Loucy (cell line): ENCODE results near the gene ABCA1.

Experiments used
- H2AFZ ChIP-seq: fragments of 200-600 bp; sonication (generic); 2 replicates; pipeline ENCODE4 v1.6.0; 2016; ENCODE audit warnings: antibody characterized with exemption, mild to moderate bottlenecking, low read length, moderate library complexity
- H3F3A ChIP-seq: fragments of 200-600 bp; 2 replicates; pipeline ENCODE4 v1.6.0; 2016; ENCODE audit warnings: antibody characterized with exemption, low read depth, mild to moderate bottlenecking
- H3K27me3 ChIP-seq: fragments of 200-600 bp; sonication (generic); 2 replicates; pipeline ENCODE4 v1.6.1; 2014; ENCODE audit warnings: low read length, mild to moderate bottlenecking; ENCODE audit not compliant: insufficient read depth, poor library complexity, severe bottlenecking
- H3K36me3 ChIP-seq: fragments of 200-600 bp; sonication (generic); 2 replicates; pipeline ENCODE4 v1.6.1; 2016; ENCODE audit warnings: low read length; ENCODE audit not compliant: insufficient read depth
- H3K4me1 ChIP-seq: fragments of 200-600 bp; sonication (generic); 2 replicates; pipeline ENCODE4 v1.5.1; 2014; ENCODE audit warnings: low read length, mild to moderate bottlenecking; ENCODE audit not compliant: insufficient read depth, poor library complexity, severe bottlenecking
- H3K4me2 ChIP-seq: fragments of 200-600 bp; sonication (generic); 2 replicates; pipeline ENCODE4 v1.6.0; 2014; ENCODE audit warnings: antibody characterized with exemption, low read length, low read depth, mild to moderate bottlenecking; ENCODE audit not compliant: poor library complexity, severe bottlenecking
- H3K4me3 ChIP-seq: fragments of 200-600 bp; sonication (generic); 2 replicates; pipeline ENCODE4 v1.5.1; 2014; ENCODE audit warnings: low read length, mild to moderate bottlenecking, mixed read lengths; ENCODE audit not compliant: poor library complexity, severe bottlenecking
- H3K79me2 ChIP-seq: fragments of 200-600 bp; sonication (generic); 2 replicates; pipeline ENCODE4 v1.6.1; 2014; ENCODE audit warnings: low read length; ENCODE audit not compliant: insufficient read depth
- H3K9ac ChIP-seq: fragments of 200-600 bp; sonication (generic); 2 replicates; pipeline ENCODE4 v1.6.0; 2014; ENCODE audit warnings: mild to moderate bottlenecking, low read depth, low read length, moderate library complexity; ENCODE audit not compliant: poor library complexity, severe bottlenecking
- H3K9me2 ChIP-seq: fragments of 200-600 bp; sonication (generic); replicated peaks from 2 replicates; pipeline ENCODE4 v1.6.1; 2016; ENCODE audit warnings: low read depth, low read length, mixed read lengths
- H3K9me3 ChIP-seq: fragments of 200-600 bp; sonication (generic); 2 replicates; pipeline ENCODE4 v1.6.1; 2014; ENCODE audit warnings: mild to moderate bottlenecking, antibody characterized with exemption, low read length, low read depth; ENCODE audit not compliant: insufficient read depth
- H4K20me1 ChIP-seq: fragments of 200-600 bp; sonication (generic); 2 replicates; pipeline ENCODE4 v1.6.0; 2014; ENCODE audit warnings: antibody characterized with exemption, low read length, mild to moderate bottlenecking; ENCODE audit not compliant: insufficient read depth, poor library complexity, severe bottlenecking
- EZH2phosphoT487 ChIP-seq: fragments of 200-600 bp; IDR thresholded peaks from 2 replicates; pipeline ENCODE4 v1.6.1; 2018; ENCODE audit warnings: antibody characterized with exemption, mild to moderate bottlenecking, moderate library complexity, borderline replicate concordance
- TF ChIP-seq, protein P1 (sequence below): fragments of 200-600 bp; sonication (generic); conservative IDR thresholded peaks from 2 replicates; pipeline ENCODE4 v1.5.1; 2014; ENCODE audit warnings: mild to moderate bottlenecking, antibody characterized with exemption, low read length

Gene ABCA1

DNA sequence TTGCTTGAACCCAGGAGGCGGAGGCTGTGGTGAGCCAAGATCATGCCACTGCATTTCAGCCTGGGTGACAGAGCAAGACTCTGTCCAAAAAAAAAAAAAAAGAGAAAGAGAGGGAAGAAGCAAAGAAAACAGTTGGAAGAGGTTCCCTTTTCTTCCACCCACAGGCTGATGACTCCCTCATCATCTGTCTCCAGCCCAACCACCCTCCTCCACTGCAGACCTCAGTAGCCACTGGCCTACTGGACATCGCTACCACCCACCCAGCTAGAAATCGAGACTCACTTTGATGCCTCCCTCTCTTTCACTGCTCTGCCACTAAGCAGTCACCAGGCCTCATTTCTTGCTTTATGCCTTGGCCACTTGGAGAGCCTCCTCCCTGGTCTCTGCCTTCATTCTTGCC, 92.8 kb downstream of the ABCA1 start:
- H3K79me2 ChIP-seq = no peaks in the 10 kb centered on the region
- no peaks in the 10 kb centered on the region for H3K27me3 ChIP-seq
- TF ChIP-seq, protein P1, sequence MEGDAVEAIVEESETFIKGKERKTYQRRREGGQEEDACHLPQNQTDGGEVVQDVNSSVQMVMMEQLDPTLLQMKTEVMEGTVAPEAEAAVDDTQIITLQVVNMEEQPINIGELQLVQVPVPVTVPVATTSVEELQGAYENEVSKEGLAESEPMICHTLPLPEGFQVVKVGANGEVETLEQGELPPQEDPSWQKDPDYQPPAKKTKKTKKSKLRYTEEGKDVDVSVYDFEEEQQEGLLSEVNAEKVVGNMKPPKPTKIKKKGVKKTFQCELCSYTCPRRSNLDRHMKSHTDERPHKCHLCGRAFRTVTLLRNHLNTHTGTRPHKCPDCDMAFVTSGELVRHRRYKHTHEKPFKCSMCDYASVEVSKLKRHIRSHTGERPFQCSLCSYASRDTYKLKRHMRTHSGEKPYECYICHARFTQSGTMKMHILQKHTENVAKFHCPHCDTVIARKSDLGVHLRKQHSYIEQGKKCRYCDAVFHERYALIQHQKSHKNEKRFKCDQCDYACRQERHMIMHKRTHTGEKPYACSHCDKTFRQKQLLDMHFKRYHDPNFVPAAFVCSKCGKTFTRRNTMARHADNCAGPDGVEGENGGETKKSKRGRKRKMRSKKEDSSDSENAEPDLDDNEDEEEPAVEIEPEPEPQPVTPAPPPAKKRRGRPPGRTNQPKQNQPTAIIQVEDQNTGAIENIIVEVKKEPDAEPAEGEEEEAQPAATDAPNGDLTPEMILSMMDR = no peak
- no peak for TF ChIP-seq EZH2phosphoT487
- peaks cover 22% of the 10 kb centered on the region for H3K4me1 ChIP-seq
- no peak overlapping the region for H3K9ac ChIP-seq
- H3K9me2 ChIP-seq = no peaks in the 10 kb centered on the region
- no peaks in the 10 kb centered on the region for H3F3A ChIP-seq
- H4K20me1 ChIP-seq = no peaks in the 10 kb centered on the region
- no peaks in the 10 kb centered on the region for H3K9me3 ChIP-seq
- no peak overlapping the region for H3K4me2 ChIP-seq
- H3K36me3 ChIP-seq = no peaks in the 10 kb centered on the region
- H2AFZ ChIP-seq = no peak overlapping the region
- H3K4me3 ChIP-seq = no peak overlapping the region

DNA sequence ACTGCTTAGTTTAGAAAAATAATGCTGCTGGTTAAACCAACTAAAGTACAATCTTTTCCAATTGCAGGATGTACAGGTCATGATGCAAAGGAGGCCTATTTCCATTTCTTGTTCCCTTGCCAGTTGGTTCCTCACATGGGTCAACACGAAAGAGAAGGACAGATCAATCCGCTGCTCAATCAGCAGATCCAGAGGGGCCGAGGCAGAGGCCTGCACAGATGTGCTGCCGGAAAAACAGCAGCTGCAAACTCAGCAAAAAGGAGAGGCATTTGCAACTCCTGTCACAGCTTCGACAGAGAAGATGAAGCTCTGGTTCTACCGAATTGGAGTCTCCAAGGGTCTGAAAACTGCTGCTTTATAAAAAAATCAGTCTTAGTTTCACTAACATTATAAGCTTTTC, 94.3 kb downstream of the ABCA1 start:
- Histone ChIP-seq H3K79me2 (no peaks in the 10 kb centered on the region), H3K36me3 (no peaks in the 10 kb centered on the region), H2AFZ (no peak overlapping the region), H3F3A (no peaks in the 10 kb centered on the region), H3K4me2 (no peak overlapping the region), H3K4me3 (no peak overlapping the region), H4K20me1 (no peaks in the 10 kb centered on the region), H3K27me3 (no peaks in the 10 kb centered on the region), H3K9me2 (no peaks in the 10 kb centered on the region), H3K4me1 (peaks cover 27% of the 10 kb centered on the region), H3K9ac (no peak overlapping the region), H3K9me3 (no peaks in the 10 kb centered on the region)
- TF ChIP-seq, protein P1 = no peak
- no peak for TF ChIP-seq EZH2phosphoT487

GRCh38 chr9:104831681-104832080, 96.3 kb downstream of the ABCA1 start:
- TF ChIP-seq, protein P1 = no peak
- TF ChIP-seq EZH2phosphoT487 = no peak
- Histone ChIP-seq H3K4me1 (peaks cover 22% of the 10 kb centered on the region), H3F3A (no peaks in the 10 kb centered on the region), H3K27me3 (no peaks in the 10 kb centered on the region), H3K9me2 (no peaks in the 10 kb centered on the region), H3K4me2 (no peak overlapping the region), H3K36me3 (no peaks in the 10 kb centered on the region), H2AFZ (no peak overlapping the region), H3K4me3 (no peak overlapping the region), H3K9ac (no peak overlapping the region), H3K79me2 (no peaks in the 10 kb centered on the region), H4K20me1 (no peaks in the 10 kb centered on the region), H3K9me3 (no peaks in the 10 kb centered on the region)
